HEK293 (cell line): ENCODE results near the gene COQ4.

Experiments
- CTCF ChIA-PET: fragments of 350-600 bp; formaldehyde crosslinking; extraction: SDS; loops from one replicate; lab custom pipeline; 2021; ENCODE audit warnings: antibody characterized with exemption; lab: Yijun Ruan, JAX
- POLR2A ChIA-PET: fragments of 300-600 bp; formaldehyde crosslinking; extraction: SDS; loops from one replicate; lab custom pipeline; 2020; ENCODE audit warnings: antibody characterized with exemption, inconsistent platforms; lab: Yijun Ruan, JAX
- H3K27ac ChIP-seq: fragments of 200-500 bp; sonication (Bioruptor generic); 2 replicates; pipeline ENCODE4 v1.5.1; 2014; ENCODE audit warnings: low read depth, low read length, control low read depth, inconsistent platforms; ENCODE audit errors: extremely low read depth
- H3K36me3 ChIP-seq, 2 experiments: fragments of 200-500 bp in 1 of 2; sonication (Bioruptor generic) in 1 of 2; 1 replicate in 1 of 2; 2 replicates in 1 of 2; pipeline ENCODE4 v1.5.1; 2014 to 2017; ENCODE audit warnings: inconsistent platforms in 2 of 2, low read length in 2 of 2; ENCODE audit not compliant: control insufficient read depth in 2 of 2, insufficient read depth in 1 of 2
- H3K4me1 ChIP-seq: fragments of 200-500 bp; sonication (Bioruptor generic); 2 replicates; pipeline ENCODE4 v1.5.1; 2014; ENCODE audit warnings: mild to moderate bottlenecking, low read length, inconsistent platforms; ENCODE audit not compliant: control insufficient read depth, insufficient read depth
- H3K4me3 ChIP-seq: 2 replicates; pipeline ENCODE4 v1.5.1; 2011; ENCODE audit warnings: low read depth, mild to moderate bottlenecking, control low read depth, low read length, moderate library complexity
- H3K9me3 ChIP-seq: fragments of 200-500 bp; sonication (Bioruptor generic); 2 replicates; pipeline ENCODE4 v1.5.1; 2014; ENCODE audit warnings: low read depth, low read length, inconsistent platforms; ENCODE audit not compliant: control insufficient read depth, insufficient read depth
- ATF2 ChIP-seq: fragments of 450-650 bp; formaldehyde crosslinking; IDR thresholded peaks from 2 replicates; pipeline ENCODE4 v1.5.1; 2016; ENCODE audit warnings: missing biosample characterization, missing genetic modification characterization, low read depth
- GLIS1 ChIP-seq: fragments of 450-650 bp; formaldehyde crosslinking; IDR thresholded peaks from 2 replicates; pipeline ENCODE4 v1.5.1; 2016; ENCODE audit warnings: missing biosample characterization, missing genetic modification characterization
- HOXC10 ChIP-seq: sonication (generic); formaldehyde crosslinking; IDR thresholded peaks from 2 replicates; pipeline ENCODE4 v1.8.1; 2023; ENCODE audit warnings: mild to moderate bottlenecking, missing genetic modification reagents
- INSM2 ChIP-seq: fragments of 450-650 bp; formaldehyde crosslinking; IDR thresholded peaks from 2 replicates; pipeline ENCODE4 v1.5.1; 2016; ENCODE audit warnings: missing biosample characterization, missing genetic modification characterization
- KLF16 ChIP-seq: fragments of 450-650 bp; formaldehyde crosslinking; IDR thresholded peaks from 2 replicates; pipeline ENCODE4 v1.5.1; 2017; ENCODE audit warnings: missing biosample characterization, missing genetic modification characterization
- KLF17 ChIP-seq: fragments of 450-650 bp; formaldehyde crosslinking; IDR thresholded peaks from 2 replicates; pipeline ENCODE4 v1.5.1; 2016; ENCODE audit warnings: missing biosample characterization, missing genetic modification characterization
- KLF8 ChIP-seq: fragments of 450-650 bp; formaldehyde crosslinking; IDR thresholded peaks from 2 replicates; pipeline ENCODE4 v1.5.1; 2016; ENCODE audit warnings: missing biosample characterization, missing genetic modification characterization
- REST ChIP-seq: fragments of 450-650 bp; formaldehyde crosslinking; IDR thresholded peaks from 2 replicates; pipeline ENCODE4 v1.5.1; 2016; ENCODE audit warnings: missing biosample characterization, missing genetic modification characterization
- ZIC2 ChIP-seq: fragments of 450-650 bp; formaldehyde crosslinking; IDR thresholded peaks from 2 replicates; pipeline ENCODE4 v1.5.1; 2016; ENCODE audit warnings: missing biosample characterization, missing genetic modification characterization
- ZNF121 ChIP-seq: fragments of 450-650 bp; formaldehyde crosslinking; IDR thresholded peaks from 2 replicates; pipeline ENCODE4 v1.5.1; 2016; ENCODE audit warnings: missing biosample characterization, missing genetic modification characterization
- ZNF174 ChIP-seq: fragments of 450-650 bp; formaldehyde crosslinking; IDR thresholded peaks from 2 replicates; pipeline ENCODE4 v1.5.0; 2017; ENCODE audit warnings: missing biosample characterization, mild to moderate bottlenecking, missing genetic modification characterization
- ZNF2 ChIP-seq: fragments of 450-650 bp; formaldehyde crosslinking; IDR thresholded peaks from 2 replicates; pipeline ENCODE4 v1.5.1; 2016; ENCODE audit warnings: missing biosample characterization, missing genetic modification characterization
- ZNF366 ChIP-seq: fragments of 450-650 bp; formaldehyde crosslinking; conservative IDR thresholded peaks from 2 replicates; pipeline ENCODE4 v1.5.1; 2016; ENCODE audit warnings: missing biosample characterization, missing genetic modification characterization
- ZNF416 ChIP-seq: fragments of 450-650 bp; formaldehyde crosslinking; IDR thresholded peaks from 2 replicates; pipeline ENCODE4 v1.5.1; 2016; ENCODE audit warnings: missing biosample characterization, missing genetic modification characterization
- ZNF585B ChIP-seq: fragments of 450-650 bp; formaldehyde crosslinking; IDR thresholded peaks from 2 replicates; pipeline ENCODE4 v1.5.1; 2016; ENCODE audit warnings: missing biosample characterization, missing genetic modification characterization
- ZNF670 ChIP-seq: fragments of 450-650 bp; formaldehyde crosslinking; IDR thresholded peaks from 2 replicates; pipeline ENCODE4 v1.5.1; 2016; ENCODE audit warnings: missing biosample characterization, missing genetic modification characterization, low read depth
- ZNF76 ChIP-seq: fragments of 450-650 bp; formaldehyde crosslinking; IDR thresholded peaks from 2 replicates; pipeline ENCODE4; 2016; ENCODE audit warnings: low read depth, missing biosample characterization, missing genetic modification characterization, borderline replicate concordance
- ZSCAN16 ChIP-seq: fragments of 450-650 bp; formaldehyde crosslinking; IDR thresholded peaks from 2 replicates; pipeline ENCODE4 v1.5.1; 2016; ENCODE audit warnings: missing biosample characterization, missing genetic modification characterization
- TF ChIP-seq, protein P1 (sequence below): fragments of 450-650 bp; formaldehyde crosslinking; IDR thresholded peaks from 2 replicates; pipeline ENCODE4 v1.5.1; 2016; ENCODE audit warnings: missing biosample characterization, missing genetic modification characterization
- TF ChIP-seq, protein P2 (sequence below): fragments of 450-650 bp; formaldehyde crosslinking; IDR thresholded peaks from 2 replicates; pipeline ENCODE4 v1.5.1; 2016; ENCODE audit warnings: missing biosample characterization, missing genetic modification characterization

COQ4 gene

GRCh38 chr9:128309551-128309950, 13.1 kb upstream of the COQ4 start (continued):
- TF ChIP-seq, protein P1, sequence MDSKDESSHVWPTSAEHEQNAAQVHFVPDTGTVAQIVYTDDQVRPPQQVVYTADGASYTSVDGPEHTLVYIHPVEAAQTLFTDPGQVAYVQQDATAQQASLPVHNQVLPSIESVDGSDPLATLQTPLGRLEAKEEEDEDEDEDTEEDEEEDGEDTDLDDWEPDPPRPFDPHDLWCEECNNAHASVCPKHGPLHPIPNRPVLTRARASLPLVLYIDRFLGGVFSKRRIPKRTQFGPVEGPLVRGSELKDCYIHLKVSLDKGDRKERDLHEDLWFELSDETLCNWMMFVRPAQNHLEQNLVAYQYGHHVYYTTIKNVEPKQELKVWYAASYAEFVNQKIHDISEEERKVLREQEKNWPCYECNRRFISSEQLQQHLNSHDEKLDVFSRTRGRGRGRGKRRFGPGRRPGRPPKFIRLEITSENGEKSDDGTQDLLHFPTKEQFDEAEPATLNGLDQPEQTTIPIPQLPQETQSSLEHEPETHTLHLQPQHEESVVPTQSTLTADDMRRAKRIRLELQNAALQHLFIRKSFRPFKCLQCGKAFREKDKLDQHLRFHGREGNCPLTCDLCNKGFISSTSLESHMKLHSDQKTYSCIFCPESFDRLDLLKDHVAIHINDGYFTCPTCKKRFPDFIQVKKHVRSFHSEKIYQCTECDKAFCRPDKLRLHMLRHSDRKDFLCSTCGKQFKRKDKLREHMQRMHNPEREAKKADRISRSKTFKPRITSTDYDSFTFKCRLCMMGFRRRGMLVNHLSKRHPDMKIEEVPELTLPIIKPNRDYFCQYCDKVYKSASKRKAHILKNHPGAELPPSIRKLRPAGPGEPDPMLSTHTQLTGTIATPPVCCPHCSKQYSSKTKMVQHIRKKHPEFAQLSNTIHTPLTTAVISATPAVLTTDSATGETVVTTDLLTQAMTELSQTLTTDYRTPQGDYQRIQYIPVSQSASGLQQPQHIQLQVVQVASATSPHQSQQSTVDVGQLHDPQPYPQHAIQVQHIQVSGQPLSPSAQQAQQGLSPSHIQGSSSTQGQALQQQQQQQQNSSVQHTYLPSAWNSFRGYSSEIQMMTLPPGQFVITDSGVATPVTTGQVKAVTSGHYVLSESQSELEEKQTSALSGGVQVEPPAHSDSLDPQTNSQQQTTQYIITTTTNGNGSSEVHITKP (tag by site-specific recombination): no peak
- TF ChIP-seq ZNF585B (tag by site-specific recombination): no peak

DNA sequence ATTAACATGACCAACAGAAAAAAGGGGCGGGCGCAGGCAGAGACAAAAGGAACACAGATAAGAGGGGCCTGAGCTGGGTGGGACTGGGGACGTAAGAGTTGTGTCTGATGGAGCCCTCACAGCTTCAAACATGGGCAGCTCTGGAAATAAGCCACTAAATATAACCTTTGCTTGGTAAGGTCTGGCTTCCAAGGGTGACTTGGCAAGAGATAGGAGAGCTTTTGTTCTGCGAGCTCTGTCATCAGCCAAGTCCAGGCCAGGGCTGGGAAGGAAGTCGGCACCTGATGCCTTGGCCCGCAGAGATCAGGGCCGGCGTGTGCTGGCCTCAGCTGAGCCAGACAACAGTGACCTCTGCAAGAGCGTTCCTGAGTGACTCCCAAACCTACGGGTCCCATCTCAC, 12.2 kb upstream of the COQ4 start:
- POLR2A ChIA-PET: interaction anchor here (0.7 kb wide), 1 partner anchor 24 kb away, joined by 3 read pairs; no protein-coding TSS in a partner anchor
- peaks cover 4 to 50% of the 10 kb centered on the region in 2 experiments for H3K36me3 ChIP-seq
- no peaks in the 10 kb centered on the region for H3K9me3 ChIP-seq
- CTCF ChIA-PET: interaction anchor here (1.0 to 1.5 kb wide), 3 partner anchors 15 to 102 kb away, joined by 3 to 6 read pairs (median 5); no protein-coding TSS in a partner anchor
- no peaks in the 10 kb centered on the region for H3K4me1 ChIP-seq
- TF ChIP-seq ZNF121 (tag by site-specific recombination): no peak
- no peak for TF ChIP-seq REST
- TF ChIP-seq ZNF366 (tag by site-specific recombination): no peak
- no peak for TF ChIP-seq ATF2 (tag by site-specific recombination)
- no peak for TF ChIP-seq GLIS1 (tag by site-specific recombination)
- TF ChIP-seq, protein P2, sequence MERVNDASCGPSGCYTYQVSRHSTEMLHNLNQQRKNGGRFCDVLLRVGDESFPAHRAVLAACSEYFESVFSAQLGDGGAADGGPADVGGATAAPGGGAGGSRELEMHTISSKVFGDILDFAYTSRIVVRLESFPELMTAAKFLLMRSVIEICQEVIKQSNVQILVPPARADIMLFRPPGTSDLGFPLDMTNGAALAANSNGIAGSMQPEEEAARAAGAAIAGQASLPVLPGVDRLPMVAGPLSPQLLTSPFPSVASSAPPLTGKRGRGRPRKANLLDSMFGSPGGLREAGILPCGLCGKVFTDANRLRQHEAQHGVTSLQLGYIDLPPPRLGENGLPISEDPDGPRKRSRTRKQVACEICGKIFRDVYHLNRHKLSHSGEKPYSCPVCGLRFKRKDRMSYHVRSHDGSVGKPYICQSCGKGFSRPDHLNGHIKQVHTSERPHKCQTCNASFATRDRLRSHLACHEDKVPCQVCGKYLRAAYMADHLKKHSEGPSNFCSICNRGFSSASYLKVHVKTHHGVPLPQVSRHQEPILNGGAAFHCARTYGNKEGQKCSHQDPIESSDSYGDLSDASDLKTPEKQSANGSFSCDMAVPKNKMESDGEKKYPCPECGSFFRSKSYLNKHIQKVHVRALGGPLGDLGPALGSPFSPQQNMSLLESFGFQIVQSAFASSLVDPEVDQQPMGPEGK (tag by site-specific recombination): no peak
- H3K4me3 ChIP-seq: no peak overlapping the region
- H3K27ac ChIP-seq: no peak overlapping the region

DNA sequence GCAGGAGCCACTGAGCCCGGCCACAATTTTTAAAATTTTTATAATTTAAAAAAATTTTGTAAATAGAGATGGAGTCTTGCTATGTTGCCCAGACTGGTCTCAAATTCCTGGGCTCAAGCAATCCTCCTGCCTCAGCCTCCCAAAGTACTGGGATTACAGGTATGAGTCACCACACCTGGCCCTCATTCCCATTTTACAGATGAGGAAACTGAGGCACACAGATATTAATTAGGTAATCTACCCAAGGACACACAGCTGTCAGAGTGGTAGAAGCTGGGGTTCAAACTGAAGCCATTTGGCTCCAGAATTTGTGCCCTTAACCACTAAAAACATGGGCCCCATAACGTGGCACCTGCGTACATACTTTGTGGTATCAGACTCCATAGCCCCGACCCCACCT, 7.9 kb upstream of the COQ4 start:
- Histone ChIP-seq H3K36me3 (peaks cover 0 to 66% of the 10 kb centered on the region in 2 experiments; a peak in 2 of 3 replicates), H3K4me1 (no peaks in the 10 kb centered on the region), H3K27ac (no peak overlapping the region), H3K4me3 (no peak overlapping the region), H3K9me3 (no peaks in the 10 kb centered on the region)
- CTCF ChIA-PET: interaction anchor here (0.7 to 1.5 kb wide), 2 partner anchors 11 to 27 kb away, joined by 4 to 5 read pairs; no protein-coding TSS in a partner anchor
- POLR2A ChIA-PET: interaction anchor here (0.9 to 1.2 kb wide), 2 partner anchors 8 to 27 kb away, joined by 3 to 4 read pairs; no protein-coding TSS in a partner anchor
- TF ChIP-seq ZNF174 (tag by site-specific recombination) (no peak), KLF16 (no peak), ZNF76 (tag by site-specific recombination) (no peak), INSM2 (tag by site-specific recombination) (no peak), ZNF416 (tag by site-specific recombination) (no peak), HOXC10 (no peak), ZSCAN16 (no peak), KLF8 (tag by site-specific recombination) (no peak), ZNF2 (tag by site-specific recombination) (no peak), ZNF670 (no peak), ZIC2 (tag by site-specific recombination) (no peak), KLF17 (no peak)
